Stimulated activated CD4-positive, alpha-beta T cell treated with anti-CD3 and anti-CD28 coated beads, Interleukin-1b, Interleukin-23, amount 100 ng/mL, for 1 hour (primary cell): Measurements from ENCODE around the gene LRRTM3.

Experiments
- DNase-seq, 2 donors: peaks; one replicate each; pipeline ENCODE4 v3.0.0-alpha.2; 2020; ENCODE audit warnings: low read depth in 2 of 2

LRRTM3 gene

GRCh38 chr10:66925896-66926715, at the start of gene LRRTM3:
Gene LRRTM3 (plus strand): TSS chr10:66926036.
- no peak for DNase-seq

- no peak for DNase-seq
Observed at GRCh38 chr10:66877361-66877760, 48.5 kb upstream of the LRRTM3 start.

GRCh38 chr10:66880292-66880691, 45.5 kb upstream of the LRRTM3 start:
- no peak for DNase-seq

- DNase-seq = no peak
Observed at GRCh38 chr10:66880826-66881225, 45.0 kb upstream of the LRRTM3 start.

- DNase-seq = no peak
Observed at GRCh38 chr10:66881814-66882213, 44.0 kb upstream of the LRRTM3 start.

- DNase-seq = no peak
Observed at GRCh38 chr10:66882271-66882670, 43.6 kb upstream of the LRRTM3 start.

- DNase-seq = no peak
Observed at GRCh38 chr10:66886848-66887247, 39.0 kb upstream of the LRRTM3 start.

GRCh38 chr10:66888237-66888636, 37.6 kb upstream of the LRRTM3 start:
- no peak for DNase-seq

- no peak for DNase-seq
Observed at GRCh38 chr10:66892871-66893270, 33.0 kb upstream of the LRRTM3 start.

- no peak for DNase-seq
Observed at GRCh38 chr10:66910671-66911070, 15.2 kb upstream of the LRRTM3 start.

GRCh38 chr10:66916030-66916429, 9.8 kb upstream of the LRRTM3 start:
- no peak for DNase-seq

- DNase-seq = no peak
Observed at GRCh38 chr10:66917104-66917503, 8.7 kb upstream of the LRRTM3 start.

- no peak for DNase-seq
Observed at GRCh38 chr10:66919248-66919647, 6.6 kb upstream of the LRRTM3 start.

- DNase-seq = no peak
Observed at GRCh38 chr10:66924674-66925345, 1.0 kb upstream of the LRRTM3 start.

- no peak for DNase-seq
Observed at GRCh38 chr10:66925373-66925772, 463 bp upstream of the LRRTM3 start.

GRCh38 chr10:66926841-66927240, 1.0 kb downstream of the LRRTM3 start:
- no peak for DNase-seq

GRCh38 chr10:66927251-66927935, 1.6 kb downstream of the LRRTM3 start:
- no peak for DNase-seq

GRCh38 chr10:66927971-66928770, 2.3 kb downstream of the LRRTM3 start:
- no peak for DNase-seq

- no peak for DNase-seq
Observed at GRCh38 chr10:66928776-66929175, 2.9 kb downstream of the LRRTM3 start.

GRCh38 chr10:66929375-66929774, 3.5 kb downstream of the LRRTM3 start:
- DNase-seq = no peak

GRCh38 chr10:66931340-66931948, 5.6 kb downstream of the LRRTM3 start:
- DNase-seq = no peak
